K562 (cell line): ENCODE results near the gene NOS1. TPM values are rescaled to one million over a fixed set of nuclear protein-coding genes. Genes with fewer than 3 reads are reported as not detected.

Experiments
- ATAC-seq: fragments of 200-7000 bp; cut with Tn5 transposase; 3 replicates; pipeline ENCODE4 v1.9.1; 2020; ENCODE audit warnings: moderate library complexity
- BruUV-seq: library from RNA; stranded (reverse); fragments of 400-500 nt; replicated peaks from 2 replicates; lab custom pipeline; 2021; lab: Mats Ljungman, UMichigan
- CTCF ChIA-PET: fragments of 300-600 bp; formaldehyde crosslinking; extraction: SDS; loops from one replicate; lab custom pipeline; 2021; ENCODE audit warnings: low intra/inter-chr PET ratio; lab: Yijun Ruan, JAX
- POLR2A ChIA-PET: fragments of 300-600, 350-650 bp; sonication (Branson Sonifier 250); formaldehyde crosslinking; extraction: SDS; loops from one replicate; lab custom pipeline; 2021; ENCODE audit warnings: antibody characterized with exemption, inconsistent platforms; lab: Yijun Ruan, JAX
- DNase-seq, 4 experiments: peaks; one replicate each; pipeline versions ENCODE4 v3.0.0 to v3.0.0-alpha.2; 2011 to 2018; ENCODE audit warnings: low spot score in 3 of 4, mixed read lengths in 3 of 4; ENCODE audit errors: extremely low read depth in 1 of 4
- FAIRE-seq: peaks from 2 replicates; lab custom pipeline; 2011; peaks lifted over from hg19 to GRCh38; lab: Jason Lieb, UNC
- H2AFZ ChIP-seq: 2 replicates; pipeline ENCODE4 v1.6.0; 2011; ENCODE audit warnings: low read depth, low read length, control low read depth, inconsistent platforms
- H3K27ac ChIP-seq: fragments of 200-600 bp; 3 replicates; pipeline ENCODE4 v1.8.0; 2011; ENCODE audit warnings: low read depth, mild to moderate bottlenecking, control low read depth, inconsistent platforms, low read length, moderate library complexity, mixed read lengths; ENCODE audit errors: extremely low read depth
- H3K27me3 ChIP-seq, 2 experiments: fragments of 300-600 bp in 1 of 2; 2 replicates in 1 of 2; 3 replicates in 1 of 2; pipeline versions ENCODE4 v1.6.0 to v1.8.0; 2011; ENCODE audit warnings: inconsistent platforms in 2 of 2, low read length in 2 of 2, mild to moderate bottlenecking in 1 of 2, mixed read lengths in 1 of 2, moderate library complexity in 1 of 2; ENCODE audit not compliant: control insufficient read depth in 2 of 2, insufficient read depth in 2 of 2
- H3K36me3 ChIP-seq: fragments of 300-600 bp; 3 replicates; pipeline ENCODE4 v1.8.0; 2011; ENCODE audit warnings: mild to moderate bottlenecking, low read length, inconsistent platforms; ENCODE audit not compliant: control insufficient read depth, insufficient read depth
- H3K4me1 ChIP-seq, 2 experiments: fragments of 200-600 bp in 1 of 2; replicated peaks in 1 of 2; 2 replicates in 1 of 2; 3 replicates in 1 of 2; pipeline versions ENCODE4 v1.5.1 to v1.8.0; 2011; ENCODE audit warnings: inconsistent platforms in 2 of 2, low read length in 2 of 2, mild to moderate bottlenecking in 1 of 2, mixed read lengths in 1 of 2, moderate library complexity in 1 of 2; ENCODE audit not compliant: control insufficient read depth in 2 of 2, insufficient read depth in 2 of 2
- H3K4me2 ChIP-seq: 2 replicates; pipeline ENCODE4 v1.6.1; 2011; ENCODE audit warnings: low read length, control low read depth, inconsistent platforms, mixed read lengths; ENCODE audit not compliant: insufficient read depth
- H3K4me3 ChIP-seq: fragments of 200-600 bp; sonication (generic), shearing (Covaris generic); 2 replicates; pipeline ENCODE4 v1.5.1; 2016; ENCODE audit warnings: control low read depth, inconsistent platforms
- H3K79me2 ChIP-seq: fragments of 200-600 bp; 3 replicates; pipeline ENCODE4 v1.8.0; 2011; ENCODE audit warnings: low read length, inconsistent platforms; ENCODE audit not compliant: control insufficient read depth, insufficient read depth
- H3K9ac ChIP-seq, 2 experiments: 2 replicates each; pipeline versions ENCODE4 v1.6.0 to v1.6.1; 2011; ENCODE audit warnings: low read depth in 2 of 2, low read length in 2 of 2, control low read depth in 1 of 2, inconsistent platforms in 1 of 2, mild to moderate bottlenecking in 1 of 2, mixed read lengths in 1 of 2; ENCODE audit not compliant: insufficient read depth in 1 of 2
- H3K9me1 ChIP-seq: one replicate; pipeline ENCODE4 v1.6.0; 2011; ENCODE audit warnings: inconsistent platforms, mild to moderate bottlenecking, low read length, moderate library complexity; ENCODE audit not compliant: control insufficient read depth, insufficient read depth
- H3K9me3 ChIP-seq: replicated peaks from 2 replicates; pipeline ENCODE4 v1.5.1; 2011; ENCODE audit warnings: low read depth, low read length, inconsistent platforms; ENCODE audit not compliant: control insufficient read depth, insufficient read depth
- H4K20me1 ChIP-seq: replicated peaks from 2 replicates; pipeline ENCODE4 v1.6.1; 2011; ENCODE audit warnings: low read length, inconsistent platforms, mixed read lengths; ENCODE audit not compliant: control insufficient read depth, insufficient read depth
- HMG20A ChIP-seq: fragments of 450-650 bp; formaldehyde crosslinking; conservative IDR thresholded peaks from 2 replicates; pipeline ENCODE4 v1.4.0; 2020; ENCODE audit warnings: mild to moderate bottlenecking, mixed read lengths
- HNRNPH1 ChIP-seq: fragments of 200-400 bp; formaldehyde crosslinking; optimal IDR thresholded peaks from 2 replicates; pipeline ENCODE3; 2017; ENCODE audit warnings: low read depth, mild to moderate bottlenecking, low read length, moderate library complexity
- IRF9 ChIP-seq: fragments of 450-650 bp; IDR thresholded peaks from 2 replicates; pipeline ENCODE4 v1.6.1; 2016; ENCODE audit warnings: missing biosample characterization, missing genetic modification characterization
- MLLT1 ChIP-seq, 2 experiments: fragments of 450-650 bp; IDR thresholded peaks; 2 replicates each; pipeline ENCODE4 v1.6.1; 2016
- RBFOX2 ChIP-seq: fragments of 200-400 bp; formaldehyde crosslinking; IDR thresholded peaks from 2 replicates; pipeline ENCODE4 v1.6.1; 2017; ENCODE audit warnings: low read depth, mild to moderate bottlenecking, low read length, moderate library complexity
- TEAD4 ChIP-seq, 2 experiments: sonication (generic) in 1 of 2; formaldehyde crosslinking in 1 of 2; IDR thresholded peaks; 2 replicates each; pipeline versions ENCODE4 v1.6.1 to v1.8.0; 2012 to 2022; ENCODE audit warnings: borderline replicate concordance in 1 of 2, inconsistent platforms in 1 of 2, low read length in 1 of 2, mild to moderate bottlenecking in 1 of 2, missing genetic modification reagents in 1 of 2
- ZBTB17 ChIP-seq: fragments of 450-650 bp; formaldehyde crosslinking; IDR thresholded peaks from 2 replicates; pipeline ENCODE4 v1.4.0; 2020; ENCODE audit warnings: mild to moderate bottlenecking
- ZBTB43 ChIP-seq: sonication (generic); formaldehyde crosslinking; IDR thresholded peaks from 2 replicates; pipeline ENCODE4 v1.8.0; 2023; ENCODE audit warnings: mild to moderate bottlenecking, missing genetic modification reagents
- ZC3H4 ChIP-seq: sonication (generic); formaldehyde crosslinking; IDR thresholded peaks from 2 replicates; pipeline ENCODE4 v1.9.0; 2021; ENCODE audit warnings: missing genetic modification reagents, borderline replicate concordance
- ZMIZ1 ChIP-seq, 2 experiments: fragments of 150-350 bp in 1 of 2; IDR thresholded peaks; 2 replicates each; pipeline ENCODE4 v1.6.1; 2012 to 2016; ENCODE audit warnings: low read depth in 2 of 2, low read length in 2 of 2, mild to moderate bottlenecking in 1 of 2, moderate library complexity in 1 of 2
- ZNF224 ChIP-seq: sonication (generic); formaldehyde crosslinking; IDR thresholded peaks from 2 replicates; pipeline ENCODE4 v1.8.0; 2022; ENCODE audit warnings: mild to moderate bottlenecking, missing genetic modification reagents
- WGBS: fragments of 100-300 bp; shearing (Covaris generic); methylation state at CpG from one replicate; pipeline ENCODE4 v1.1.6; 2016; ENCODE audit warnings: low coverage, mixed read lengths; ENCODE audit not compliant: insufficient coverage; ENCODE audit errors: missing lambda C conversion rate; 5-methylcytosine and 5-hydroxymethylcytosine counted together
- in situ Hi-C: fragments of 300-500 bp; cut with MboI; formaldehyde crosslinking; loops from 4 replicates; pipeline ENCODE4 v1.15.0; 2018; ENCODE audit warnings: inconsistent platforms, mixed read lengths
- intact Hi-C: fragments of 100-400 bp; cut with micrococcal nuclease; formaldehyde crosslinking; loops from 2 replicates; pipeline ENCODE4 v1.14.2; 2022
- polyA plus RNA-seq, 8 experiments: library from polyadenylated mRNA; depleted of rRNA in 4 of 8; stranded (reverse) in 5 of 8; unstranded in 3 of 8; fragments of >200 nt; fragmentation: Nextera tagmentation in 2 of 8; fragmentation: Illumina TruSeq in 1 of 8; extraction: Ambion mirVana in 2 of 8; extraction: Trizol in 1 of 8; gene quantifications; 2 replicates each; pipeline versions ENCODE4 v1.2.1 to v1.2.3, GENCODE V29; 2011 to 2014; ENCODE audit warnings: inconsistent platforms in 1 of 8, missing spikeins in 1 of 8
- total RNA-seq, 7 experiments: library from RNA; depleted of rRNA in 6 of 7; stranded (reverse); fragments of >200 nt in 6 of 7; fragmentation: Illumina TruSeq in 2 of 7; extraction: Trizol in 2 of 7; gene quantifications; 2 replicates each; pipeline versions ENCODE4 v1.2.1 to v1.2.3, GENCODE V29; 2011 to 2021; ENCODE audit warnings: low replicate concordance in 1 of 7

Gene NOS1
- total and polyA plus RNA-seq, 9 of the 15 experiments (the other 6 are each of a cell fraction or from before 2014, with no cell fraction given), result not detected

- no peak for TF ChIP-seq ZNF224 (CRISPR knock-in tag)
- TF ChIP-seq TEAD4 (IDR thresholded peaks at IDR 0.05; ENCODE audit: low read length), result no peak
- no peak for TF ChIP-seq TEAD4 (CRISPR knock-in tag; IDR thresholded peaks at IDR 0.05; ENCODE audit: borderline replicate concordance)
- no peak for TF ChIP-seq HNRNPH1
- no peak for TF ChIP-seq RBFOX2
- TF ChIP-seq, all 486 proteins: peak for 0
These were observed 32.2 kb upstream of the NOS1 start (continued) for GRCh38 chr12:117393656-117394055.

- POLR2A ChIA-PET, result no interaction called here
- TF ChIP-seq HMG20A (CRISPR knock-in tag) (no peak), ZMIZ1 (IDR thresholded peaks at IDR 0.05; ENCODE audit: low read depth in 2 of 2, low read length in 2 of 2) (0 out of 4 replicates have a peak, but pooled peaks of 1 of the 2 experiments have one; percentile 50), IRF9 (tag) (no peak), ZBTB43 (CRISPR knock-in tag) (no peak), ZC3H4 (CRISPR knock-in tag) (no peak), MLLT1 (IDR thresholded peaks at IDR 0.05) (peak in 1 of 2 experiments; percentile 88; a peak in 2 of 4 replicates), ZBTB17 (CRISPR knock-in tag) (peak; percentile 82)
- TF ChIP-seq, all 486 proteins: peak for 3
- H3K9me1 ChIP-seq, result no peaks in the 10 kb centered on the region
- H3K36me3 ChIP-seq, result no peaks in the 10 kb centered on the region
- no peak overlapping the region for H3K27ac ChIP-seq
- H3K4me2 ChIP-seq, result no peak overlapping the region
- peaks cover 0 to 7% of the 10 kb centered on the region in 2 experiments; a peak in 1 of 5 replicates for H3K27me3 ChIP-seq
- 3% methylated on average over 5 of the region's 5 CpGs for WGBS
- H3K4me3 ChIP-seq, result no peak overlapping the region
- CTCF ChIA-PET, result no interaction called here
- no peaks in the 10 kb centered on the region for H3K79me2 ChIP-seq
- H3K4me1 ChIP-seq, result no peaks in the 10 kb centered on the region
- H4K20me1 ChIP-seq, result no peaks in the 10 kb centered on the region
- FAIRE-seq, result no peak
- in situ Hi-C loops, result no loop called here
- no TSS peak for BruUV-seq
- H2AFZ ChIP-seq, result no peak overlapping the region
- no peaks in the 10 kb centered on the region for H3K9me3 ChIP-seq
- ATAC-seq, result no peak
- no peak overlapping the region for H3K9ac ChIP-seq
- intact Hi-C loops, result no loop called here
- no peak for DNase-seq
These were observed 29.4 kb upstream of the NOS1 start for GRCh38 chr12:117390866-117391265.
